K562 (cell line): ENCODE results near the gene BATF. TPM values are rescaled to one million over a fixed set of nuclear protein-coding genes. Genes with fewer than 3 reads are reported as not detected.

Experiments
- ATAC-seq: fragments of 200-7000 bp; cut with Tn5 transposase; 3 replicates; pipeline ENCODE4 v1.9.1; 2020; ENCODE audit warnings: moderate library complexity
- BruUV-seq: library from RNA; stranded (reverse); fragments of 400-500 nt; replicated peaks from 2 replicates; lab custom pipeline; 2021; lab: Mats Ljungman, UMichigan
- CTCF ChIA-PET: fragments of 300-600 bp; formaldehyde crosslinking; extraction: SDS; loops from one replicate; lab custom pipeline; 2021; ENCODE audit warnings: low intra/inter-chr PET ratio; lab: Yijun Ruan, JAX
- POLR2A ChIA-PET: fragments of 300-600, 350-650 bp; sonication (Branson Sonifier 250); formaldehyde crosslinking; extraction: SDS; loops from one replicate; lab custom pipeline; 2021; ENCODE audit warnings: antibody characterized with exemption, inconsistent platforms; lab: Yijun Ruan, JAX
- DNase-seq, 4 experiments: peaks; one replicate each; pipeline versions ENCODE4 v3.0.0 to v3.0.0-alpha.2; 2011 to 2018; ENCODE audit warnings: low spot score in 3 of 4, mixed read lengths in 3 of 4; ENCODE audit errors: extremely low read depth in 1 of 4
- FAIRE-seq: peaks from 2 replicates; lab custom pipeline; 2011; peaks lifted over from hg19 to GRCh38; lab: Jason Lieb, UNC
- H2AFZ ChIP-seq: 2 replicates; pipeline ENCODE4 v1.6.0; 2011; ENCODE audit warnings: low read depth, low read length, control low read depth, inconsistent platforms
- H3K27ac ChIP-seq: fragments of 200-600 bp; 3 replicates; pipeline ENCODE4 v1.8.0; 2011; ENCODE audit warnings: low read depth, mild to moderate bottlenecking, control low read depth, inconsistent platforms, low read length, moderate library complexity, mixed read lengths; ENCODE audit errors: extremely low read depth
- H3K27me3 ChIP-seq, 2 experiments: fragments of 300-600 bp in 1 of 2; 2 replicates in 1 of 2; 3 replicates in 1 of 2; pipeline versions ENCODE4 v1.6.0 to v1.8.0; 2011; ENCODE audit warnings: inconsistent platforms in 2 of 2, low read length in 2 of 2, mild to moderate bottlenecking in 1 of 2, mixed read lengths in 1 of 2, moderate library complexity in 1 of 2; ENCODE audit not compliant: control insufficient read depth in 2 of 2, insufficient read depth in 2 of 2
- H3K36me3 ChIP-seq: fragments of 300-600 bp; 3 replicates; pipeline ENCODE4 v1.8.0; 2011; ENCODE audit warnings: mild to moderate bottlenecking, low read length, inconsistent platforms; ENCODE audit not compliant: control insufficient read depth, insufficient read depth
- H3K4me1 ChIP-seq, 2 experiments: fragments of 200-600 bp in 1 of 2; replicated peaks in 1 of 2; 2 replicates in 1 of 2; 3 replicates in 1 of 2; pipeline versions ENCODE4 v1.5.1 to v1.8.0; 2011; ENCODE audit warnings: inconsistent platforms in 2 of 2, low read length in 2 of 2, mild to moderate bottlenecking in 1 of 2, mixed read lengths in 1 of 2, moderate library complexity in 1 of 2; ENCODE audit not compliant: control insufficient read depth in 2 of 2, insufficient read depth in 2 of 2
- H3K4me2 ChIP-seq: 2 replicates; pipeline ENCODE4 v1.6.1; 2011; ENCODE audit warnings: low read length, control low read depth, inconsistent platforms, mixed read lengths; ENCODE audit not compliant: insufficient read depth
- H3K4me3 ChIP-seq: fragments of 200-600 bp; sonication (generic), shearing (Covaris generic); 2 replicates; pipeline ENCODE4 v1.5.1; 2016; ENCODE audit warnings: control low read depth, inconsistent platforms
- H3K79me2 ChIP-seq: fragments of 200-600 bp; 3 replicates; pipeline ENCODE4 v1.8.0; 2011; ENCODE audit warnings: low read length, inconsistent platforms; ENCODE audit not compliant: control insufficient read depth, insufficient read depth
- H3K9ac ChIP-seq, 2 experiments: 2 replicates each; pipeline versions ENCODE4 v1.6.0 to v1.6.1; 2011; ENCODE audit warnings: low read depth in 2 of 2, low read length in 2 of 2, control low read depth in 1 of 2, inconsistent platforms in 1 of 2, mild to moderate bottlenecking in 1 of 2, mixed read lengths in 1 of 2; ENCODE audit not compliant: insufficient read depth in 1 of 2
- H3K9me1 ChIP-seq: one replicate; pipeline ENCODE4 v1.6.0; 2011; ENCODE audit warnings: inconsistent platforms, mild to moderate bottlenecking, low read length, moderate library complexity; ENCODE audit not compliant: control insufficient read depth, insufficient read depth
- H3K9me3 ChIP-seq: replicated peaks from 2 replicates; pipeline ENCODE4 v1.5.1; 2011; ENCODE audit warnings: low read depth, low read length, inconsistent platforms; ENCODE audit not compliant: control insufficient read depth, insufficient read depth
- H4K20me1 ChIP-seq: replicated peaks from 2 replicates; pipeline ENCODE4 v1.6.1; 2011; ENCODE audit warnings: low read length, inconsistent platforms, mixed read lengths; ENCODE audit not compliant: control insufficient read depth, insufficient read depth
- BCOR ChIP-seq: fragments of 450-650 bp; IDR thresholded peaks from 2 replicates; pipeline ENCODE4 v1.6.1; 2016
- E4F1 ChIP-seq: fragments of 250-450 bp; sonication (Bioruptor Pico); IDR thresholded peaks from 2 replicates; pipeline ENCODE4 v1.5.0; 2021; ENCODE audit warnings: mild to moderate bottlenecking, borderline replicate concordance
- HINFP ChIP-seq: fragments of 450-650 bp; conservative IDR thresholded peaks from 2 replicates; pipeline ENCODE4 v1.6.1; 2016; ENCODE audit warnings: missing genetic modification characterization, low read depth, mild to moderate bottlenecking, control low read depth, missing compliant biosample characterization
- NR1H2 ChIP-seq: sonication (generic); formaldehyde crosslinking; IDR thresholded peaks from 2 replicates; pipeline ENCODE4 v1.4.0; 2020; ENCODE audit warnings: mild to moderate bottlenecking, missing genetic modification reagents
- PPARD ChIP-seq: fragments of 250-450 bp; sonication (Bioruptor Pico); IDR thresholded peaks from 2 replicates; pipeline ENCODE4 v1.8.0; 2022; ENCODE audit warnings: inconsistent platforms, mild to moderate bottlenecking, moderate library complexity
- SMARCE1 ChIP-seq: fragments of 450-650 bp; IDR thresholded peaks from 2 replicates; pipeline ENCODE4 v1.7.1; 2016; ENCODE audit warnings: mild to moderate bottlenecking
- USF2 ChIP-seq: sonication (generic); formaldehyde crosslinking; IDR thresholded peaks from 2 replicates; pipeline ENCODE4 v1.5.0; 2020; ENCODE audit warnings: missing genetic modification reagents
- ZNF316 ChIP-seq: fragments of 450-650 bp; IDR thresholded peaks from 2 replicates; pipeline ENCODE4 v1.6.1; 2016
- WGBS: fragments of 100-300 bp; shearing (Covaris generic); methylation state at CpG from one replicate; pipeline ENCODE4 v1.1.6; 2016; ENCODE audit warnings: low coverage, mixed read lengths; ENCODE audit not compliant: insufficient coverage; ENCODE audit errors: missing lambda C conversion rate; 5-methylcytosine and 5-hydroxymethylcytosine counted together
- in situ Hi-C: fragments of 300-500 bp; cut with MboI; formaldehyde crosslinking; loops from 4 replicates; pipeline ENCODE4 v1.15.0; 2018; ENCODE audit warnings: inconsistent platforms, mixed read lengths
- intact Hi-C: fragments of 100-400 bp; cut with micrococcal nuclease; formaldehyde crosslinking; loops from 2 replicates; pipeline ENCODE4 v1.14.2; 2022
- polyA plus RNA-seq, 8 experiments: library from polyadenylated mRNA; depleted of rRNA in 4 of 8; stranded (reverse) in 5 of 8; unstranded in 3 of 8; fragments of >200 nt; fragmentation: Nextera tagmentation in 2 of 8; fragmentation: Illumina TruSeq in 1 of 8; extraction: Ambion mirVana in 2 of 8; extraction: Trizol in 1 of 8; gene quantifications; 2 replicates each; pipeline versions ENCODE4 v1.2.1 to v1.2.3, GENCODE V29; 2011 to 2014; ENCODE audit warnings: inconsistent platforms in 1 of 8, missing spikeins in 1 of 8
- total RNA-seq, 7 experiments: library from RNA; depleted of rRNA in 6 of 7; stranded (reverse); fragments of >200 nt in 6 of 7; fragmentation: Illumina TruSeq in 2 of 7; extraction: Trizol in 2 of 7; gene quantifications; 2 replicates each; pipeline versions ENCODE4 v1.2.1 to v1.2.3, GENCODE V29; 2011 to 2021; ENCODE audit warnings: low replicate concordance in 1 of 7

BATF gene
- total and polyA plus RNA-seq, 9 of the 15 experiments (the other 6 are each of a cell fraction or from before 2014, with no cell fraction given) = 0.13 to 2.1 (median 0.55) TPM; not detected in 2

GRCh38 chr14:75531660-75532317 is 9.5 kb downstream of the BATF start (continued):
- TF ChIP-seq USF2 (CRISPR knock-in tag) (no peak), NR1H2 (CRISPR knock-in tag) (no peak), ZNF316 (no peak), PPARD (CRISPR knock-in tag) (no peak)
- TF ChIP-seq, all 486 proteins: peak for 0

GRCh38 chr14:75533791-75534555 is 11.7 kb downstream of the BATF start:
- intact Hi-C loops = no loop called here
- CTCF ChIA-PET = no interaction called here
- ATAC-seq (no peak), DNase-seq (no peak), FAIRE-seq (no peak)
- H3K9ac ChIP-seq = no peak overlapping the region
- H3K36me3 ChIP-seq = no peaks in the 10 kb centered on the region
- H3K4me3 ChIP-seq = no peak overlapping the region
- POLR2A ChIA-PET = interaction anchor here (0.6 kb wide), 1 partner anchor 9 kb away, joined by 3 read pairs; no protein-coding TSS in a partner anchor
- H3K9me1 ChIP-seq = no peaks in the 10 kb centered on the region
- in situ Hi-C loops = no loop called here
- H3K9me3 ChIP-seq = no peaks in the 10 kb centered on the region
- H3K4me2 ChIP-seq = no peak overlapping the region
- no TSS peak for BruUV-seq
- H4K20me1 ChIP-seq = no peaks in the 10 kb centered on the region
- H2AFZ ChIP-seq = no peak overlapping the region
- H3K27me3 ChIP-seq = no peaks in the 10 kb centered on the region
- no peak overlapping the region for H3K27ac ChIP-seq
- WGBS = 35% methylated on average over 5 of the region's 5 CpGs
- H3K4me1 ChIP-seq = peaks cover 4 to 10% of the 10 kb centered on the region in 2 experiments; a peak in 2 of 5 replicates
- no peaks in the 10 kb centered on the region for H3K79me2 ChIP-seq
- no peak for TF ChIP-seq HINFP (tag)
- TF ChIP-seq SMARCE1 = no peak
- TF ChIP-seq E4F1 = no peak
- no peak for TF ChIP-seq BCOR
